Skeletal muscle tissue (tissue), 4 donors: ENCODE data around the gene C19orf44. TPM values are rescaled to one million over a fixed set of nuclear protein-coding genes. Genes with fewer than 3 reads are reported as not detected.

ENCODE experiments used
- H3K27ac ChIP-seq: one replicate; pipeline ENCODE4 v1.7.0; 2013; ENCODE audit warnings: mild to moderate bottlenecking, low read depth, low read length, inconsistent platforms
- H3K27me3 ChIP-seq, 3 donors: one replicate each; pipeline ENCODE4 v1.7.0; 2013; ENCODE audit warnings: low read length in 3 of 3; ENCODE audit not compliant: control insufficient read depth in 3 of 3, insufficient read depth in 3 of 3
- H3K36me3 ChIP-seq, 3 donors: one replicate each; pipeline ENCODE4 v1.7.0; 2013; ENCODE audit warnings: low read length in 3 of 3; ENCODE audit not compliant: control insufficient read depth in 3 of 3, insufficient read depth in 3 of 3
- H3K4me1 ChIP-seq, 3 donors: one replicate each; pipeline ENCODE4 v1.7.0; 2013; ENCODE audit warnings: low read length in 3 of 3, mild to moderate bottlenecking in 3 of 3; ENCODE audit not compliant: control insufficient read depth in 3 of 3, insufficient read depth in 3 of 3
- H3K4me3 ChIP-seq, 3 donors: one replicate each; pipeline ENCODE4 v1.7.0; 2013; ENCODE audit warnings: low read length in 3 of 3
- H3K9ac ChIP-seq, 3 donors: one replicate each; pipeline ENCODE4 v1.7.0; 2013; ENCODE audit warnings: low read length in 3 of 3, mild to moderate bottlenecking in 3 of 3, moderate library complexity in 2 of 3, low read depth in 1 of 3
- H3K9me3 ChIP-seq, 3 donors: one replicate each; pipeline ENCODE4 v1.7.0; 2013; ENCODE audit warnings: low read length in 3 of 3; ENCODE audit not compliant: control insufficient read depth in 3 of 3
- total RNA-seq: library from RNA; depleted of rRNA; stranded (reverse); fragments of >200 nt; gene quantifications from one replicate; pipeline ENCODE4 v1.2.3, GENCODE V29; 2014
- donor health status: Osteomylitis.

Gene C19orf44
- total RNA-seq, 1 donor from 2014 or later: 2.6 TPM

DNA sequence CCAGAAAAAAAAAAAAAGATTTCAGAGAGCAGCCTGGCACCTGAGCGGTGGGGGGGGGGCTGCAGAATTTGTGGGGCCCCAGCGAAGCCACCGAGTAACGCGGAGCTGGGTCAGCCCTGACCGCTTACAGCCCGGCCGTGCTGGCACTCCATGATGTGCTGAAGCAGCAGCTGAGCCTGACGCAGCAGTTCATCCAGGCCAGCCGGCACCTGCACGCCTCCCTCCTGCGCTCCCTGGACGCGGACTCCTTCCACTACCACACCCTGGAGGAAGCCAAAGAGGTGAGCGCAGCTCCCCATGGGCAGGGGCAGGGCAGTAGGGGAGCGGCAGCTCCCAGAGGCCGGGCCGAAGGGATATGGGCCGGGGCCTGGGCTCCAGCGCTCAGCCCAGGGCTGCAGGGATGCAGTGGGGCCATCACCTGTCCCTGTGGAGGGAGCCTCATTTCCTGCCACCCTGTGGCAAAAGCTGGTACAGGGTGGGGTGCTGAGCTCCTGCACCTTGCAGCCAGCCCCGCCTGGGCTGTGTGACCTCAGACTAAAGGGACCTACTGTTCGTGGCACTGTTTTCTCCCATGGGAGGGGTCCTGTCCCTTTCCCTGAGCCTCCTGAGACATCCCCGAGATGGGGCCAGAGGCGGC is 18.3 kb downstream of the C19orf44 start:
- Histone ChIP-seq H3K4me1 (no peaks in the 10 kb centered on the region), H3K36me3 (peaks cover 39 to 53% (median 50%) of the 10 kb centered on the region in 3 donors), H3K9ac (no peak overlapping the region), H3K4me3 (no peak overlapping the region), H3K27ac (no peak overlapping the region), H3K9me3 (no peaks in the 10 kb centered on the region), H3K27me3 (no peaks in the 10 kb centered on the region)

DNA sequence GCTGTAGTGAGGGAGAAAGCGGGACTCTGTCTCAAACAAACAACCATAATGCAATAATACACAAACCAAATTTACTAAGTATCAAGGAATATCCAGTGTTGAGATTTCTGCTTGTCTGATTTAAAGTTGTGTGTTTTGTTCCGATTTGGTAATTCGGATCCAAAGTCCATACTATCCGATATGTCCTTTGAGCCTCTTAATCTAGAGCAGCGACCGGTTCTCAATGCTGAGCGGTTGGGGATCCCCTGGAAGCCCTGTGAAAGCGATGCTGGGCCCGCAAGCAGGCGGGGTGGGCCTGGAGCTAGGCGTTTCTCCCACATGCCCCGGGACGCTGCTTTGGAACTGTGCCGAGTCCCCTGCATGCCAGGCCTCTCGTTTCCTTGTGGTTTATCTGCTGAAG is 20.2 kb downstream of the C19orf44 start:
- H3K27me3 ChIP-seq: no peaks in the 10 kb centered on the region
- no peak overlapping the region for H3K4me3 ChIP-seq
- peaks cover 55 to 60% (median 58%) of the 10 kb centered on the region in 3 donors for H3K36me3 ChIP-seq
- no peaks in the 10 kb centered on the region for H3K4me1 ChIP-seq
- H3K27ac ChIP-seq: no peak overlapping the region
- no peak overlapping the region for H3K9ac ChIP-seq
- H3K9me3 ChIP-seq: no peaks in the 10 kb centered on the region

- Histone ChIP-seq H3K27ac (no peak overlapping the region), H3K9me3 (no peaks in the 10 kb centered on the region), H3K27me3 (no peaks in the 10 kb centered on the region), H3K9ac (no peak overlapping the region), H3K4me1 (no peaks in the 10 kb centered on the region), H3K36me3 (peaks cover 61 to 63% (median 61%) of the 10 kb centered on the region in 3 donors), H3K4me3 (no peak overlapping the region)
Measured at GRCh38 chr19:16516923-16517610, 20.9 kb downstream of the C19orf44 start.

- Histone ChIP-seq H3K4me3 (no peak overlapping the region), H3K4me1 (no peaks in the 10 kb centered on the region), H3K9me3 (no peaks in the 10 kb centered on the region), H3K27me3 (no peaks in the 10 kb centered on the region), H3K27ac (no peak overlapping the region), H3K9ac (no peak overlapping the region), H3K36me3 (peaks cover 64% of the 10 kb centered on the region in 3 donors)
Measured at GRCh38 chr19:16518061-16518460, 21.9 kb downstream of the C19orf44 start.

DNA sequence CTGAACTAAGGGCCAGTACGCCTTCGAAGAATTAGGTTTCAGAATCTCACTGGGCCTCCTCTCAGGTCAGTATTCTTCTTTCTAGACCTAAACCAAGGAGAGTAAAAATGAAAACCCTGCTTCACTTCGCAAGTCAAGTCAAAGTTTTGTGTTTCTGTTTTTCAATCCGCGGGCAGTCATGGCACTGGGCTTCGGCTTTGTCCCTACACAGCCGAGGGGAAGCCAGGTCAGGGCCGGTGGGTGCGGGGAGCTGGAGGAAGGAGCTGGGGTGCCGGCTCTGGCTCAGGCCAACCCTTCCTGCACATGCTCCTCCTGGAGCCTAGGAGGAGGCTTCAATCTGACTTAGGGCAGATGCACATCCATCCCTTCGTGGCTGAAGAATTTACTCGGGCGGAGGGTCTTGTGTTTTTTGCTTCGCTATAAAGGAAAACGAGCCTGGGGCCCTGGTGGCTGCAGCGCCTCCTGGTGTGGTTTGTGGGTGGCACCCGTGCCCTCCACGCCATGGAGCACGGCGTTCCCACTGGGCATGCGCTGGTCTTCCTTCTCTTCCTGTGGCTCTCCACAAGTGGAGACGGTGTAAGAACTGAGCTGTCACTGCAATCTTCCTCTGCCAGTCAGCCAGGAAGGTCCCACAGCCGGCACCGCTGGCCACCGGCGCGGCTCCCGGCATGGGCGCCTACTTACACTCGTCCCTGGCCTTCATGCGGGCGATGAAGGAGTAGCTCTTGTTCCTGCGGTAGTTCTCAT is 22.5 kb downstream of the C19orf44 start:
- Histone ChIP-seq H3K4me1 (no peaks in the 10 kb centered on the region), H3K36me3 (peaks cover 65 to 69% (median 67%) of the 10 kb centered on the region in 3 donors), H3K27me3 (no peaks in the 10 kb centered on the region), H3K4me3 (no peak overlapping the region), H3K9me3 (no peaks in the 10 kb centered on the region), H3K27ac (no peak overlapping the region), H3K9ac (no peak overlapping the region)

DNA sequence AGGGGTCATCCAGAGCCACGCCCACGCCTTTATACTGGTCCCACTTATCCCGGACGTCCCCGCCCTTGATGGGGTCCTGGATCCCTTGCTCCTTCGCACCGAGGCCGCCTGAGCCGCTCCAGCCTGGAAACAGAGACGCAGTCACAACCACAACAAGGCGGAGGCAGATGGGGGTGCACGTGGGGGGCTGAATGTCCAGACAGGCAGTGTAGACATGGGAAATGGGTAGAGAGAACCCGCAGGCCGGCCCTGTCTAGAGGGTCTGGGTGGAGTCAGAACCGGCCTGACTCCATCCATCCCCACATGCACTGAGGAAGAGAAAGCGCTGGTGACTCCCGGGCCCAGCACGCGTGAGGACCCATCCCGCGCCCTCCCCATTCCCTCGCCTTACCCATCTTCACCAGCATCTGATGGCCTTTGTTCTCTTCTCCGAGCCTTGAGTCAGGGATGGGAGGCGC is 23.1 kb downstream of the C19orf44 start:
- no peaks in the 10 kb centered on the region for H3K4me1 ChIP-seq
- H3K27ac ChIP-seq: no peak overlapping the region
- H3K9ac ChIP-seq: no peak overlapping the region
- no peaks in the 10 kb centered on the region for H3K9me3 ChIP-seq
- no peak overlapping the region for H3K4me3 ChIP-seq
- no peaks in the 10 kb centered on the region for H3K27me3 ChIP-seq
- peaks cover 68 to 73% (median 72%) of the 10 kb centered on the region in 3 donors for H3K36me3 ChIP-seq

- H3K27ac ChIP-seq: no peak overlapping the region
- no peaks in the 10 kb centered on the region for H3K27me3 ChIP-seq
- H3K9me3 ChIP-seq: no peaks in the 10 kb centered on the region
- no peak overlapping the region for H3K9ac ChIP-seq
- peaks cover 62 to 76% (median 73%) of the 10 kb centered on the region in 3 donors for H3K36me3 ChIP-seq
- no peaks in the 10 kb centered on the region for H3K4me1 ChIP-seq
- no peak overlapping the region for H3K4me3 ChIP-seq
Measured at GRCh38 chr19:16520074-16520973, 24.1 kb downstream of the C19orf44 start.

DNA sequence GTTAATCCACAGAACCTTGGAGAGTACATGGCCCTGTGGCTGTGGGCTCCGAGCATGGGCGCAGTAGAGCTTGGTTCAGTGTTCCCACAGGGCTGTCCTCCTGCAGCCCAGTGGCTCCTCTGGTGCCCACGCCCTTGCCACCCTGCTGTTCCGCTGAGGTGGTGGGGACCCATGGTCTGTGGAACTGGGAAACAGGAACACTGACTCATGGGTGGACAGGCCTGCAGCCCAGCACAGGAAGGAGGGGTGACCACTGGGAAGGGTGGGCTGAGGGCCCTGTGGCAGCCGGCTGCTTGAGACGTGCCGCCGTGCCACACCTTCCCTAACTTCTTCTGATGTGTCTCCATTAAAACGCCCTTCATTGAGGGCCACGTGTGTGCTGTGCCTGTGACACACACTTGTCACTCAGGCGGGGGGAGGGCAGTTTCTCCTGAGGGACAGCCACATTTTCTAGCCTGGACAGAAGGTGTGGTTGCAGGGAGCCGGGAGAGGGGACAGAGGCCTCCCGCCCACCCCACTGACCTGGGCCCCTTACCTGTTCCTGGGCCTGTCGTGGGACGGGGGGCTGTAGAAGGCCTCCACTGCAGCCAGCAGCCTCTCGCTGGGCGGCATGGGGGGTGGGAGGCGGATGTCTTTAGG is 24.9 kb downstream of the C19orf44 start:
- Histone ChIP-seq H3K27me3 (no peaks in the 10 kb centered on the region), H3K4me3 (no peak overlapping the region), H3K9me3 (no peaks in the 10 kb centered on the region), H3K36me3 (peaks cover 64 to 82% (median 80%) of the 10 kb centered on the region in 3 donors), H3K4me1 (no peaks in the 10 kb centered on the region), H3K27ac (no peak overlapping the region), H3K9ac (no peak overlapping the region)

GRCh38 chr19:16521715-16522289 is 25.6 kb downstream of the C19orf44 start:
- Histone ChIP-seq H3K27me3 (no peaks in the 10 kb centered on the region), H3K4me3 (no peak overlapping the region), H3K9me3 (no peaks in the 10 kb centered on the region), H3K9ac (no peak overlapping the region), H3K4me1 (peaks cover 0 to under 1% (median 0%) of the 10 kb centered on the region in 3 donors), H3K36me3 (peaks cover 66 to 83% (median 81%) of the 10 kb centered on the region in 3 donors), H3K27ac (no peak overlapping the region)
